HEK293T (cell line): Measurements from ENCODE around the gene UBASH3A.

ENCODE experiments used
- ARNT ChIP-seq: fragments of 450-650 bp; IDR thresholded peaks from 2 replicates; pipeline ENCODE4 v1.6.1; 2017; ENCODE audit warnings: mild to moderate bottlenecking
- BHLHE40 ChIP-seq: fragments of 450-650 bp; IDR thresholded peaks from 2 replicates; pipeline ENCODE4 v1.6.1; 2016; ENCODE audit warnings: mild to moderate bottlenecking, moderate library complexity, borderline replicate concordance
- CTBP1 ChIP-seq: fragments of 450-650 bp; IDR thresholded peaks from 2 replicates; pipeline ENCODE4 v1.6.1; 2016; ENCODE audit warnings: borderline replicate concordance
- ELF4 ChIP-seq: fragments of 450-650 bp; IDR thresholded peaks from 2 replicates; pipeline ENCODE4 v1.6.1; 2017; ENCODE audit warnings: antibody characterized with exemption
- FOXA1 ChIP-seq: fragments of 450-650 bp; IDR thresholded peaks from 2 replicates; pipeline ENCODE4 v1.6.1; 2016; ENCODE audit warnings: mild to moderate bottlenecking
- FOXK2 ChIP-seq: fragments of 450-650 bp; IDR thresholded peaks from 2 replicates; pipeline ENCODE4 v1.6.1; 2016; ENCODE audit warnings: mild to moderate bottlenecking
- FOXM1 ChIP-seq: fragments of 450-650 bp; IDR thresholded peaks from 2 replicates; pipeline ENCODE4 v1.6.1; 2017; ENCODE audit warnings: mild to moderate bottlenecking, borderline replicate concordance
- LEF1 ChIP-seq: fragments of 450-650 bp; IDR thresholded peaks from 2 replicates; pipeline ENCODE4 v1.6.1; 2017; ENCODE audit warnings: mild to moderate bottlenecking, borderline replicate concordance
- PKNOX1 ChIP-seq: fragments of 450-650 bp; IDR thresholded peaks from 2 replicates; pipeline ENCODE4 v1.6.1; 2016
- SP1 ChIP-seq: fragments of 450-650 bp; IDR thresholded peaks from 2 replicates; pipeline ENCODE4 v1.6.1; 2017
- TARDBP ChIP-seq: fragments of 450-650 bp; IDR thresholded peaks from 2 replicates; pipeline ENCODE4 v1.6.1; 2016
- ZNF384 ChIP-seq: fragments of 450-650 bp; IDR thresholded peaks from 2 replicates; pipeline ENCODE4 v1.6.1; 2016

- TF ChIP-seq FOXM1 = no peak
- TF ChIP-seq FOXA1 = no peak
- TF ChIP-seq SP1 = no peak
- no peak for TF ChIP-seq ARNT
- TF ChIP-seq BHLHE40 = no peak
- TF ChIP-seq ZNF384 = no peak
- TF ChIP-seq TARDBP = no peak
- TF ChIP-seq ELF4 = no peak
- TF ChIP-seq FOXK2 = no peak
- TF ChIP-seq PKNOX1 = no peak
- no peak for TF ChIP-seq CTBP1
- TF ChIP-seq LEF1 = no peak
Measured at GRCh38 chr21:42414928-42415769, 11.4 kb downstream of the UBASH3A start.
